HAP-1 (cell line): ENCODE data around the gene SHF.

Experiments
- DNase-seq, 2 experiments: peaks; one replicate each; pipeline ENCODE4 v3.0.0-alpha.2; 2016 to 2020; ENCODE audit warnings: low spot score in 2 of 2
- H3K27me3 ChIP-seq: fragments of 250-450 bp; sonication (Bioruptor Pico); 2 replicates; pipeline ENCODE4 v1.5.1; 2020; ENCODE audit warnings: low read depth, mild to moderate bottlenecking, moderate library complexity
- H3K36me3 ChIP-seq: fragments of 250-450 bp; sonication (Bioruptor Pico); replicated peaks from 2 replicates; pipeline ENCODE4 v1.5.1; 2020; ENCODE audit warnings: mild to moderate bottlenecking
- H3K4me1 ChIP-seq: fragments of 250-450 bp; sonication (Bioruptor Pico); 2 replicates; pipeline ENCODE4 v1.5.1; 2020; ENCODE audit warnings: mild to moderate bottlenecking
- H3K4me3 ChIP-seq: fragments of 250-450 bp; sonication (Bioruptor Pico); 2 replicates; pipeline ENCODE4 v1.5.1; 2020; ENCODE audit warnings: mild to moderate bottlenecking, moderate library complexity
- H3K9me3 ChIP-seq: fragments of 250-450 bp; sonication (Bioruptor Pico); 2 replicates; pipeline ENCODE4 v1.5.1; 2020; ENCODE audit warnings: mild to moderate bottlenecking, moderate library complexity
- in situ Hi-C: fragments of 300-500 bp; cut with MboI; formaldehyde crosslinking; loops from 3 replicates; pipeline ENCODE4 v1.14.3; 2020; ENCODE audit warnings: low sequenced_read_pairs, inconsistent platforms, mixed read lengths

Gene SHF

GRCh38 chr15:45156744-45157455 is 30.9 kb downstream of the SHF start:
- no peak overlapping the region for H3K4me3 ChIP-seq
- H3K36me3 ChIP-seq = no peaks in the 10 kb centered on the region
- no peaks in the 10 kb centered on the region for H3K9me3 ChIP-seq
- H3K27me3 ChIP-seq = no peaks in the 10 kb centered on the region
- in situ Hi-C loops = loop anchor here (25.0 kb wide), 1 partner anchor 455 kb away; no protein-coding TSS in a partner anchor
- no peaks in the 10 kb centered on the region; the same call in 1 of the 2 replicates for H3K4me1 ChIP-seq
- DNase-seq = no peak

GRCh38 chr15:45155739-45156138 is 32.0 kb downstream of the SHF start:
- no peaks in the 10 kb centered on the region for H3K27me3 ChIP-seq
- no peaks in the 10 kb centered on the region for H3K9me3 ChIP-seq
- no peaks in the 10 kb centered on the region for H3K36me3 ChIP-seq
- H3K4me1 ChIP-seq = no peaks in the 10 kb centered on the region; the same call in 1 of the 2 replicates
- no peak for DNase-seq
- in situ Hi-C loops = loop anchor here (25.0 kb wide), 1 partner anchor 457 kb away; no protein-coding TSS in a partner anchor
- H3K4me3 ChIP-seq = no peak overlapping the region

GRCh38 chr15:45151998-45152828 is 35.6 kb downstream of the SHF start:
- H3K27me3 ChIP-seq = no peaks in the 10 kb centered on the region
- no peaks in the 10 kb centered on the region for H3K36me3 ChIP-seq
- no peak for DNase-seq
- no peaks in the 10 kb centered on the region for H3K9me3 ChIP-seq
- no peaks in the 10 kb centered on the region for H3K4me1 ChIP-seq
- H3K4me3 ChIP-seq = no peak overlapping the region
- in situ Hi-C loops = loop anchor here (25.0 kb wide), 1 partner anchor 460 kb away; no protein-coding TSS in a partner anchor

- Histone ChIP-seq H3K4me1 (no peaks in the 10 kb centered on the region), H3K36me3 (no peaks in the 10 kb centered on the region), H3K4me3 (no peak overlapping the region), H3K9me3 (no peaks in the 10 kb centered on the region), H3K27me3 (no peaks in the 10 kb centered on the region)
- in situ Hi-C loops = loop anchor here (25.0 kb wide), 1 partner anchor 461 kb away; no protein-coding TSS in a partner anchor
- DNase-seq = no peak
Observed at GRCh38 chr15:45150997-45151396, 36.8 kb downstream of the SHF start.

- no peak for DNase-seq
- Histone ChIP-seq H3K27me3 (no peaks in the 10 kb centered on the region), H3K36me3 (no peaks in the 10 kb centered on the region), H3K9me3 (no peaks in the 10 kb centered on the region), H3K4me1 (no peaks in the 10 kb centered on the region), H3K4me3 (no peak overlapping the region)
- in situ Hi-C loops = loop anchor here (25.0 kb wide), 1 partner anchor 462 kb away; no protein-coding TSS in a partner anchor
Observed at GRCh38 chr15:45150481-45150880, 37.3 kb downstream of the SHF start.

GRCh38 chr15:45149060-45149459 is 38.7 kb downstream of the SHF start:
- Histone ChIP-seq H3K36me3 (no peaks in the 10 kb centered on the region), H3K4me1 (no peaks in the 10 kb centered on the region), H3K9me3 (no peaks in the 10 kb centered on the region), H3K4me3 (no peak overlapping the region), H3K27me3 (no peaks in the 10 kb centered on the region)
- DNase-seq = no peak
- in situ Hi-C loops = no loop called here

GRCh38 chr15:45148076-45149059 is 39.4 kb downstream of the SHF start:
- Histone ChIP-seq H3K4me1 (no peaks in the 10 kb centered on the region), H3K4me3 (no peak overlapping the region), H3K9me3 (no peaks in the 10 kb centered on the region), H3K36me3 (no peaks in the 10 kb centered on the region), H3K27me3 (no peaks in the 10 kb centered on the region)
- no peak for DNase-seq
- in situ Hi-C loops = no loop called here

- Histone ChIP-seq H3K4me3 (no peak overlapping the region), H3K27me3 (no peaks in the 10 kb centered on the region), H3K4me1 (no peaks in the 10 kb centered on the region), H3K9me3 (no peaks in the 10 kb centered on the region), H3K36me3 (no peaks in the 10 kb centered on the region)
- in situ Hi-C loops = no loop called here
- no peak for DNase-seq
Observed at GRCh38 chr15:45147606-45148005, 40.2 kb downstream of the SHF start.

GRCh38 chr15:45146405-45146804 is 41.4 kb downstream of the SHF start:
- Histone ChIP-seq H3K36me3 (no peaks in the 10 kb centered on the region), H3K9me3 (no peaks in the 10 kb centered on the region), H3K27me3 (no peaks in the 10 kb centered on the region), H3K4me1 (no peaks in the 10 kb centered on the region), H3K4me3 (no peak overlapping the region)
- in situ Hi-C loops = no loop called here
- no peak for DNase-seq

- Histone ChIP-seq H3K4me3 (no peak overlapping the region), H3K9me3 (no peaks in the 10 kb centered on the region), H3K27me3 (no peaks in the 10 kb centered on the region), H3K4me1 (peaks cover 5% of the 10 kb centered on the region), H3K36me3 (no peaks in the 10 kb centered on the region)
- in situ Hi-C loops = no loop called here
- DNase-seq = no peak
Observed at GRCh38 chr15:45144775-45145174, 43.0 kb downstream of the SHF start.

GRCh38 chr15:45143946-45144345 is 43.8 kb downstream of the SHF start:
- in situ Hi-C loops = no loop called here
- H3K36me3 ChIP-seq = no peaks in the 10 kb centered on the region
- no peaks in the 10 kb centered on the region for H3K27me3 ChIP-seq
- no peaks in the 10 kb centered on the region for H3K9me3 ChIP-seq
- no peak for DNase-seq
- H3K4me3 ChIP-seq = no peak overlapping the region
- peaks cover 5% of the 10 kb centered on the region for H3K4me1 ChIP-seq

GRCh38 chr15:45143056-45143455 is 44.7 kb downstream of the SHF start:
- Histone ChIP-seq H3K9me3 (no peaks in the 10 kb centered on the region), H3K27me3 (no peaks in the 10 kb centered on the region), H3K36me3 (no peaks in the 10 kb centered on the region), H3K4me3 (no peak overlapping the region), H3K4me1 (peaks cover 5% of the 10 kb centered on the region)
- in situ Hi-C loops = no loop called here
- no peak for DNase-seq

GRCh38 chr15:45141386-45141785 is 46.4 kb downstream of the SHF start:
- Histone ChIP-seq H3K4me1 (peaks cover 5% of the 10 kb centered on the region), H3K36me3 (no peaks in the 10 kb centered on the region), H3K27me3 (no peaks in the 10 kb centered on the region), H3K9me3 (no peaks in the 10 kb centered on the region), H3K4me3 (no peak overlapping the region)
- no peak for DNase-seq
- in situ Hi-C loops = no loop called here
